GM23338 (cell line): ENCODE measurements around the gene DCST2. TPM values are rescaled to one million over a fixed set of nuclear protein-coding genes. Genes with fewer than 3 reads are reported as not detected.

Experiments used
- ATAC-seq: fragments of 200-7000 bp; cut with Tn5 transposase; 3 replicates; pipeline ENCODE4 v1.9.1; 2020
- DNase-seq: peaks from one replicate; pipeline ENCODE4 v3.0.0-alpha.2; 2015; ENCODE audit warnings: low spot score
- H2AFZ ChIP-seq: fragments of 200-600 bp; sonication (generic); 2 replicates; pipeline ENCODE4 v1.8.0; 2016; ENCODE audit warnings: antibody characterized with exemption, mild to moderate bottlenecking, moderate library complexity
- H3F3A ChIP-seq: fragments of 200-600 bp; sonication (generic); replicated peaks from 2 replicates; pipeline ENCODE4 v1.8.0; 2017; ENCODE audit warnings: antibody characterized with exemption, mixed run types, low read depth
- H3K27ac ChIP-seq: fragments of 200-600 bp; sonication (generic); 2 replicates; pipeline ENCODE4 v1.6.1; 2016; ENCODE audit warnings: low read depth
- H3K27me3 ChIP-seq: fragments of 200-600 bp; sonication (generic); 2 replicates; pipeline ENCODE4 v1.8.0; 2016; ENCODE audit warnings: mild to moderate bottlenecking, mixed run types, moderate library complexity; ENCODE audit not compliant: insufficient read depth
- H3K36me3 ChIP-seq: fragments of 200-600 bp; sonication (generic); 2 replicates; pipeline ENCODE4 v1.8.0; 2016; ENCODE audit warnings: mild to moderate bottlenecking; ENCODE audit not compliant: insufficient read depth
- H3K4me1 ChIP-seq: fragments of 200-600 bp; sonication (generic); 2 replicates; pipeline ENCODE4 v1.8.0; 2016; ENCODE audit warnings: mild to moderate bottlenecking, moderate library complexity; ENCODE audit not compliant: insufficient read depth
- H3K4me2 ChIP-seq: fragments of 200-600 bp; sonication (generic); 2 replicates; pipeline ENCODE4 v1.7.1; 2017; ENCODE audit warnings: mixed run types
- H3K4me3 ChIP-seq: fragments of 200-600 bp; sonication (generic); 2 replicates; pipeline ENCODE4 v1.6.1; 2016; ENCODE audit warnings: mixed run types
- H3K79me2 ChIP-seq: fragments of 200-600 bp; sonication (generic); replicated peaks from 2 replicates; pipeline ENCODE4 v1.8.0; 2017; ENCODE audit warnings: mild to moderate bottlenecking; ENCODE audit not compliant: insufficient read depth
- H3K9me2 ChIP-seq: fragments of 200-600 bp; sonication (generic); 2 replicates; pipeline ENCODE4 v1.8.0; 2017; ENCODE audit not compliant: insufficient read depth
- H4K20me1 ChIP-seq: fragments of 200-600 bp; sonication (generic); replicated peaks from 2 replicates; pipeline ENCODE4 v1.8.0; 2017; ENCODE audit warnings: mild to moderate bottlenecking; ENCODE audit not compliant: insufficient read depth
- H3K27ac Mint-ChIP-seq: 2 replicates; pipeline ENCODE4 v1.8.0; 2020; ENCODE audit warnings: inconsistent platforms, mild to moderate bottlenecking, moderate library complexity, mixed read lengths
- H3K27me3 Mint-ChIP-seq: 3 replicates; pipeline ENCODE4 v1.8.0; 2022; ENCODE audit warnings: low read depth, mild to moderate bottlenecking, moderate library complexity, mixed read lengths, inconsistent platforms; ENCODE audit not compliant: insufficient read depth, poor library complexity
- H3K36me3 Mint-ChIP-seq: 3 replicates; pipeline ENCODE4 v1.8.0; 2021; ENCODE audit warnings: low read depth, mild to moderate bottlenecking, inconsistent platforms, moderate library complexity, mixed read lengths
- H3K4me1 Mint-ChIP-seq: 3 replicates; pipeline ENCODE4 v1.8.0; 2020; ENCODE audit warnings: mild to moderate bottlenecking, inconsistent platforms, mixed read lengths
- H3K4me3 Mint-ChIP-seq: 3 replicates; pipeline ENCODE4 v1.8.0; 2021; ENCODE audit warnings: moderate library complexity, mild to moderate bottlenecking, inconsistent platforms, mixed read lengths
- H3K9me3 Mint-ChIP-seq: 3 replicates; pipeline ENCODE4 v1.8.0; 2020; ENCODE audit warnings: moderate library complexity, mild to moderate bottlenecking, inconsistent platforms, mixed read lengths
- CTCF ChIP-seq, 2 experiments: fragments of 200-600 bp in 1 of 2; sonication (generic) in 1 of 2; conservative IDR thresholded peaks; 2 replicates each; pipeline versions ENCODE4 v1.5.1 to v1.6.1; 2016 to 2017; ENCODE audit warnings: antibody characterized with exemption in 2 of 2, low read depth in 2 of 2, mild to moderate bottlenecking in 2 of 2, moderate library complexity in 1 of 2
- ETS1 ChIP-seq: IDR thresholded peaks from 2 replicates; pipeline ENCODE4 v1.6.1; 2016; ENCODE audit warnings: antibody characterized with exemption
- ZNF114 ChIP-seq: fragments of 250-450 bp; sonication (Bioruptor Pico); IDR thresholded peaks from 2 replicates; pipeline ENCODE4 v1.5.0; 2020; ENCODE audit warnings: mild to moderate bottlenecking, moderate library complexity
- ZNF331 ChIP-seq: fragments of 250-450 bp; sonication (Bioruptor Pico); IDR thresholded peaks from 2 replicates; pipeline ENCODE4 v1.5.0; 2020; ENCODE audit warnings: low read depth, mild to moderate bottlenecking, moderate library complexity
- ZNF462 ChIP-seq: fragments of 250-450 bp; sonication (Bioruptor Pico); IDR thresholded peaks from 2 replicates; pipeline ENCODE4 v1.5.0; 2020; ENCODE audit warnings: mild to moderate bottlenecking, moderate library complexity
- polyA plus RNA-seq: library from polyadenylated mRNA; unstranded; fragments of >200 nt; fragmentation: Nextera tagmentation; extraction: Ambion mirVana; gene quantifications from 2 replicates; pipeline ENCODE4 v1.2.1, GENCODE V29; 2016
- total RNA-seq: library from RNA; depleted of rRNA; stranded (reverse); fragments of >200 nt; shearing (Covaris generic); gene quantifications from 2 replicates; pipeline ENCODE4 v1.2.3, GENCODE V29; 2014

The DCST2 gene
- total and polyA plus RNA-seq, 2 experiments from 2014 or later = 0.78 TPM; not detected in 1

DNA sequence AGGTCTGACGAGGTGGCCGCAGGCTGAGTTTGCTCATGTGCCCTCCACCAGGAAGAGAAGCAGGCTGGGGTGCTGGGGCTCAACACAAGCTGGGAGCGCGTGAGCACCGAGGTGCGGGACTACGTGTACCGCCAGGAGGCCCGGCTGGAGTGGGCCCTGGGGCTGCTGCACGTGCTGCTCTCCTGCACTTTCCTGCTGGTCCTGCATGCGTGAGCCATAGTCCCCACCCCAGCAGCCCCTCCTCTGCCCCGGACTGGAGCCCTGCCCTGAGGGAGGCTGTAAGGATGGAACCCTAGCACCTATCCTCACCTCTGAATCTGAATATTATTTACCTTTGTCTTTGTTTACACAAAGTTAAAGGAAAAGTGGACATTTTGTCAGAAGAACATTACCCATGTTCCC, 9.7 kb upstream of the DCST2 start:
- no peaks in the 10 kb centered on the region for H3K9me2 ChIP-seq
- H3K79me2 ChIP-seq = no peaks in the 10 kb centered on the region
- Mint-ChIP-seq H3K27ac (no peak overlapping the region), H3K9me3 (no peaks in the 10 kb centered on the region), H3K27me3 (peaks cover 24% of the 10 kb centered on the region), H3K36me3 (no peaks in the 10 kb centered on the region), H3K4me1 (peaks cover 31% of the 10 kb centered on the region), H3K4me3 (no peak overlapping the region; the same call in 2 of the 3 replicates)
- ATAC-seq (peak; percentile 9; the same call in 2 of the 3 replicates), DNase-seq (no peak)
- no peaks in the 10 kb centered on the region for H4K20me1 ChIP-seq
- H3K4me1 ChIP-seq = no peaks in the 10 kb centered on the region
- H3K4me3 ChIP-seq = no peak overlapping the region
- 0 out of 2 replicates have a peak, but pooled peaks cover 3% of the 10 kb centered on the region for H3F3A ChIP-seq
- no peak overlapping the region for H3K27ac ChIP-seq
- TF ChIP-seq CTCF (conservative IDR thresholded peaks at IDR 0.05; ENCODE audit: low read depth in 2 of 2) (no peak), ZNF462 (CRISPR knock-in tag) (no peak), ZNF114 (no peak)
- H3K27me3 ChIP-seq = no peaks in the 10 kb centered on the region
- no peak overlapping the region for H3K4me2 ChIP-seq
- no peak overlapping the region for H2AFZ ChIP-seq
- H3K36me3 ChIP-seq = no peaks in the 10 kb centered on the region

GRCh38 chr1:155042789-155043188, 9.2 kb upstream of the DCST2 start:
- H3K27ac ChIP-seq = no peak overlapping the region
- no peaks in the 10 kb centered on the region for H3K4me1 ChIP-seq
- Mint-ChIP-seq H3K27me3 (peaks cover 24% of the 10 kb centered on the region), H3K9me3 (no peaks in the 10 kb centered on the region), H3K4me1 (peaks cover 26% of the 10 kb centered on the region), H3K4me3 (no peak overlapping the region), H3K36me3 (no peaks in the 10 kb centered on the region), H3K27ac (no peak overlapping the region)
- H3K27me3 ChIP-seq = no peaks in the 10 kb centered on the region
- H2AFZ ChIP-seq = no peak overlapping the region
- no peaks in the 10 kb centered on the region for H3K79me2 ChIP-seq
- H3F3A ChIP-seq = 0 out of 2 replicates have a peak, but pooled peaks cover 3% of the 10 kb centered on the region
- H4K20me1 ChIP-seq = no peaks in the 10 kb centered on the region
- no peaks in the 10 kb centered on the region for H3K9me2 ChIP-seq
- no peaks in the 10 kb centered on the region for H3K36me3 ChIP-seq
- H3K4me2 ChIP-seq = no peak overlapping the region
- H3K4me3 ChIP-seq = no peak overlapping the region
- no peak for TF ChIP-seq ETS1
- no peak for TF ChIP-seq CTCF (conservative IDR thresholded peaks at IDR 0.05; ENCODE audit: low read depth in 2 of 2)
- TF ChIP-seq ZNF331 (CRISPR knock-in tag) = no peak
- no peak for ATAC-seq
- DNase-seq = no peak
